HCT116 (cell line): Measurements from ENCODE around the gene FAM162A.

ENCODE experiments used
- ATF3 ChIP-seq: IDR thresholded peaks from 2 replicates; pipeline ENCODE4 v1.6.1; 2012
- CTCF ChIP-seq, 3 experiments: fragments of 200-600 bp in 1 of 3; sonication (generic) in 1 of 3; IDR thresholded peaks in 2 of 3; conservative IDR thresholded peaks in 1 of 3; 2 replicates each; pipeline ENCODE4 v1.5.1; 2012 to 2017; ENCODE audit warnings: low read depth in 2 of 3, low read length in 2 of 3, antibody characterized with exemption in 1 of 3, borderline replicate concordance in 1 of 3, control low read depth in 1 of 3, mild to moderate bottlenecking in 1 of 3, mixed read lengths in 1 of 3, mixed run types in 1 of 3, moderate library complexity in 1 of 3; ENCODE audit not compliant: insufficient read depth in 1 of 3
- EZH2 ChIP-seq: fragments of 200-600 bp; sonication (generic); IDR thresholded peaks from 2 replicates; pipeline ENCODE4 v1.6.1; 2017; ENCODE audit warnings: antibody characterized with exemption, mixed run types
- EZH2phosphoT487 ChIP-seq: fragments of 200-600 bp; IDR thresholded peaks from 2 replicates; pipeline ENCODE4 v1.6.1; 2018; ENCODE audit warnings: antibody characterized with exemption, borderline replicate concordance
- JUND ChIP-seq: IDR thresholded peaks from 2 replicates; pipeline ENCODE4 v1.6.1; 2012
- MAX ChIP-seq: IDR thresholded peaks from 2 replicates; pipeline ENCODE4 v1.6.1; 2012
- POLR2A ChIP-seq: IDR thresholded peaks from 2 replicates; pipeline ENCODE4 v1.7.0; 2011; ENCODE audit warnings: borderline replicate concordance; ENCODE audit not compliant: insufficient read depth, insufficient read length; ENCODE audit errors: extremely low read depth
- RAD21 ChIP-seq: IDR thresholded peaks from 2 replicates; pipeline ENCODE4 v1.6.1; 2012; ENCODE audit warnings: low read depth, mild to moderate bottlenecking
- REST ChIP-seq: IDR thresholded peaks from 2 replicates; pipeline ENCODE4 v1.6.1; 2012; ENCODE audit warnings: low read depth
- SRF ChIP-seq: IDR thresholded peaks from 2 replicates; pipeline ENCODE4 v1.6.1; 2012; ENCODE audit warnings: low read depth
- ZFX ChIP-seq: fragments of 450-650 bp; IDR thresholded peaks from 2 replicates; pipeline ENCODE4 v1.6.1; 2017
- ZNF274 ChIP-seq: fragments of 200-500 bp; sonication (Bioruptor generic); IDR thresholded peaks from 2 replicates; pipeline ENCODE4 v1.6.1; 2014; ENCODE audit warnings: mild to moderate bottlenecking, low read depth, low read length, inconsistent platforms
- TF ChIP-seq, protein P1 (sequence below): IDR thresholded peaks from 2 replicates; pipeline ENCODE4 v1.6.1; 2011; ENCODE audit warnings: mild to moderate bottlenecking, low read length, moderate library complexity; ENCODE audit not compliant: insufficient replicate concordance; ENCODE audit errors: extremely low read depth

GRCh38 chr3:122414391-122414790, 30.4 kb downstream of the FAM162A start:
- TF ChIP-seq POLR2A, result no peak
- TF ChIP-seq RAD21, result no peak
- TF ChIP-seq EZH2, result no peak
- TF ChIP-seq CTCF (IDR thresholded peaks at IDR 0.05 in 2 of 3, conservative IDR thresholded peaks at IDR 0.05 in 1 of 3; ENCODE audit: borderline replicate concordance in 1 of 3, insufficient read depth in 1 of 3, low read depth in 2 of 3, low read length in 2 of 3), result no peak
- no peak for TF ChIP-seq ZFX
- no peak for TF ChIP-seq JUND
- no peak for TF ChIP-seq REST
- TF ChIP-seq, protein P1, sequence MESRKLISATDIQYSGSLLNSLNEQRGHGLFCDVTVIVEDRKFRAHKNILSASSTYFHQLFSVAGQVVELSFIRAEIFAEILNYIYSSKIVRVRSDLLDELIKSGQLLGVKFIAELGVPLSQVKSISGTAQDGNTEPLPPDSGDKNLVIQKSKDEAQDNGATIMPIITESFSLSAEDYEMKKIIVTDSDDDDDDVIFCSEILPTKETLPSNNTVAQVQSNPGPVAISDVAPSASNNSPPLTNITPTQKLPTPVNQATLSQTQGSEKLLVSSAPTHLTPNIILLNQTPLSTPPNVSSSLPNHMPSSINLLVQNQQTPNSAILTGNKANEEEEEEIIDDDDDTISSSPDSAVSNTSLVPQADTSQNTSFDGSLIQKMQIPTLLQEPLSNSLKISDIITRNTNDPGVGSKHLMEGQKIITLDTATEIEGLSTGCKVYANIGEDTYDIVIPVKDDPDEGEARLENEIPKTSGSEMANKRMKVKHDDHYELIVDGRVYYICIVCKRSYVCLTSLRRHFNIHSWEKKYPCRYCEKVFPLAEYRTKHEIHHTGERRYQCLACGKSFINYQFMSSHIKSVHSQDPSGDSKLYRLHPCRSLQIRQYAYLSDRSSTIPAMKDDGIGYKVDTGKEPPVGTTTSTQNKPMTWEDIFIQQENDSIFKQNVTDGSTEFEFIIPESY, result no peak
- no peak for TF ChIP-seq EZH2phosphoT487
- no peak for TF ChIP-seq ATF3
- TF ChIP-seq SRF, result no peak
- TF ChIP-seq ZNF274, result no peak
- TF ChIP-seq MAX, result no peak
